Peyer's patch (tissue), 4 donors: ENCODE measurements around the gene TIGD3.

Experiments
- CTCF ChIP-seq, 6 experiments: fragments of 450-650 bp in 4 of 6; fragments of 200-600 bp in 2 of 6; sonication (generic) in 1 of 6; IDR thresholded peaks; one replicate each; pipeline ENCODE4 v1.5.1; 2017 to 2019; ENCODE audit warnings: antibody characterized with exemption in 6 of 6, mild to moderate bottlenecking in 3 of 6, moderate library complexity in 1 of 6
- POLR2A ChIP-seq, 2 donors: fragments of 450-650 bp; IDR thresholded peaks; one replicate each; pipeline ENCODE4 v1.5.1; 2017; ENCODE audit warnings: antibody characterized with exemption in 2 of 2, mild to moderate bottlenecking in 2 of 2, moderate library complexity in 2 of 2

GRCh38 chr11:65353900-65354264, 669 bp upstream of the TIGD3 start:
- TF ChIP-seq CTCF (IDR thresholded peaks at IDR 0.05) (no peak), POLR2A (IDR thresholded peaks at IDR 0.05) (no peak)
